NOMO-1 (cell line): Measurements from ENCODE around the gene ZNF22.

Experiments
- DNase-seq, 2 experiments: peaks; one replicate each; lab custom pipeline; 2025; ENCODE audit not compliant: unreplicated experiment in 2 of 2; lab: John Stamatoyannopoulos, UW

The ZNF22 gene

GRCh38 chr10:44963772-44964633, 36.7 kb upstream of the ZNF22 start:
- no peak for DNase-seq

- DNase-seq = no peak
These were observed 35.6 kb upstream of the ZNF22 start for GRCh38 chr10:44965104-44965503.

GRCh38 chr10:44965651-44966097, 35.0 kb upstream of the ZNF22 start:
- no peak for DNase-seq

- peak in 1 of 2 experiments; percentile 6 for DNase-seq
These were observed 34.5 kb upstream of the ZNF22 start for GRCh38 chr10:44966129-44966815.

- no peak for DNase-seq
These were observed 33.8 kb upstream of the ZNF22 start for GRCh38 chr10:44966816-44967509.

- no peak for DNase-seq
These were observed 33.1 kb upstream of the ZNF22 start for GRCh38 chr10:44967616-44968015.

- DNase-seq = peak; percentile 99
These were observed 32.6 kb upstream of the ZNF22 start for GRCh38 chr10:44968091-44968490.

GRCh38 chr10:44968500-44969400, 32.0 kb upstream of the ZNF22 start:
- DNase-seq = peak in 1 of 2 experiments; percentile 61

- no peak for DNase-seq
These were observed 30.9 kb upstream of the ZNF22 start for GRCh38 chr10:44969854-44970253.

- DNase-seq = no peak
These were observed 29.8 kb upstream of the ZNF22 start for GRCh38 chr10:44970812-44971395.

- no peak for DNase-seq
These were observed 29.3 kb upstream of the ZNF22 start for GRCh38 chr10:44971434-44971833.

- no peak for DNase-seq
These were observed 28.6 kb upstream of the ZNF22 start for GRCh38 chr10:44971935-44972757.

- DNase-seq = no peak
These were observed 27.8 kb upstream of the ZNF22 start for GRCh38 chr10:44972874-44973306.

GRCh38 chr10:44973323-44974081, 27.2 kb upstream of the ZNF22 start:
- DNase-seq = no peak

- no peak for DNase-seq
These were observed 26.6 kb upstream of the ZNF22 start for GRCh38 chr10:44974082-44974627.

- DNase-seq = peak; percentile 49 to 61
These were observed 25.9 kb upstream of the ZNF22 start for GRCh38 chr10:44974628-44975430.
